ENCODE measurements around the gene SEMA5A.
"Not testable (repeated sequence)": the region's sequence is repeated elsewhere in the genome, so short reads cannot be mapped to it uniquely, and the experiment has no call there.

The SEMA5A gene

DNA sequence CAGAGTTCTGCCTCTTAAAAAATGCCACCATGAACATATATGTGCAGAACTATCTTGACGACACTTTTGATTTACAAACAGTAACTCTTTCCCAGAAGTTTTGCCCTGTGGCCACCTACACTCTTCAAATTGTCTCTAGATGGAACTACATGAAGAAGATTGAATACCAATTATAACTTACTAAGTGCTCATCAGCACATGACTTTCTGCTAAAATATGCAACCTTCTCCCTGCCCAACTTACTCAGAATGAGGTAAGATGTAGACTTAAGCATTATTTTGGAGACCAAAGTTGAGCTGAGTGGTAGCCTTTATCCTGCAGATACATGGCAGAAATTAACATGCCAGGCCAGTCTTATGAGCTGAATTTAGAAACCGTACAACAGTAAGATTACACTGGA, 105.4 kb downstream of the SEMA5A start:
- peak; percentile 16 for DNase-seq (ENCODE audit: low read depth)

DNA sequence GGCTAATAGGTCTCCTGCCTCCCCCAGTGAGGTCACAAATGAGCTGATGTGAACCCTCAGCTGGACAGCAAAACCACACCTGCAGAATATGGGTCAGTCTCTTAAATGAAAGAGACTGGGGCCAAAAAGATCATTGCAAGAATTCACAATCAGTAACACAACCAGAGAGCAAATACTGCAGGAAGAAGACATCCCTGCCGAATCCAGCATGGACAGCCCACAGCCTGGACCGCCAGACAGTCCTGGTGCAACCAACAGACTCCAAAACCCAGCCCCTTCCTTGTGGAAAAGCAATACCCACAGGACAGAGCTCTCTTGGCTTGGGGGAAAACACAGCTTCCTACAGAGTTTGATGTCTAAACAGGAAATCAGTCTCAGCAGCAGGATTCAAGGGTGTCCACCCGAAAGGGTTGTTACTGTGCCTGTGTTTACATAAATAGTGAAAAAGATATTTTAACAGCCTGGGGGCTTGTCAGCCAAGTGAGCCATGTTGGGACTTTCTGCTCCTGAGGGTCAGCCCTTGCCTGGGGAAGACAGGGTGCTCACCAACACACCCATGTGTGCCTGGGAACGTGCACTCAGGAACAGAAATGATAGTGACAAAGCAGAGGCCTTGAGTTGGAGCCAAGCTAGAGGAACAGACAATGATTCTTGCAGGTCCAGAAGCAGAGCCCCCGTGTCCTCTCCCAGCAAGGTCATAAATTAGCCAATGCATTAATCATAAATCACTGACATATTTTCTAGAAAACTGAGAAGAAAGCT, 106.2 kb downstream of the SEMA5A start:
- no peak for DNase-seq (ENCODE audit: low read depth)

DNA sequence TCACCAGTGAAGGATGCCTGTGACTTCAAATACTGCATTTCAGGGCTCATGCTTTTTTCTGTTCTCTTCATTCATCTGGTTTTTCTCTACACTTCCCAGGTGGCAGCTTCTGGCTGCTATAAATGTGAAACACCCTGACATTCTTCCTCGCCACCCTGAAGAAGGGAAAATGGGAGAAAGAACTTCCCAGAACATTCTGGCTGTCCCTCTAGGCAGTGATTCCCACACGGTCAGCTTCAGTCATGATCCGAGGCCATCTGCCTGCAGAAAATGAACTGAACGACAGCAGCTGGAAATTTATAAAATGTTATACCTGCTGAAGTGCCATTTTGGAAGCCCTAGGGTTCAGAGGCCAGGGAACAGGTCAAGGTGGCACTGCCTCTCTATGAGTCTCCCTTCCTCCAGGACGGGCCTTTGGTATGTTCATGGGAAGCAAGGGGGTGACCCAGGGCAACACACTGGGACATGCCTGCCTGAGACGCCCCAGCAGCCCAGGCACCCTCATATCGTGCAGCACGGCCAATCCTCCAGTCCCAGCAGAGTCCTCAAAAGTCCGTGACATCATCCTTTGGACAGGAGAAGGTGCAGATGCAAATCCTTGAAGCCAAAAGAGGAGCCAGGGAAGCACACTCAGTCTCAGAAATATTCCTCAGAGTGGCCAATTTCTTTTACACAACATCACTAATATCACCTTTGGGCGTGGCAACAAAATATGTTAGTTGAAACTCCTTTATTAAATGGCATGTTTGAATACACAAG, 107.1 kb downstream of the SEMA5A start:
- no peak for DNase-seq (ENCODE audit: low read depth)

DNA sequence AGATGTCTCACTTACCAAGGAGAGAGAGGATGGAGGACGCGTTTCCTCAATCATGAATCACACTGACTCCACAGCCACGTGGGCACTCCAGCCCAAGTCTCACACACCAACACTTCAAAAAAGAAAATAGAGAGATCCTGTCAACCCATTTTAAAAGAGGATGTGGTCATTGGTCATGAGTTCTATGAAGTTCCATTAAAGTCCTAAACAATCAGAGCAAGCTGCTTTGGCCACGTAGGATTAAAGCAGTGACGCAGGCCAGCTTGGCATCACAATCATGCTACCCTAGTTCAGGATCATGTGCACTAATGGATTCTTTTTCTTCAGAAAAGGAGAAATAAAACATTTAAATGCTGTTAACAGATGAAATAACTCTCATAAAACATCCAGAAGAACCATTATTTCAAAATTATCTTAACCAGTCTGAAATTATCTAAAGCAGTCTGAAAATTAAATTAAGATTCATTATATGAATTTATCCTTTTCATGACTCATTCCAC, 108.1 kb downstream of the SEMA5A start:
- peak; percentile 91 for DNase-seq (ENCODE audit: low read depth)

DNA sequence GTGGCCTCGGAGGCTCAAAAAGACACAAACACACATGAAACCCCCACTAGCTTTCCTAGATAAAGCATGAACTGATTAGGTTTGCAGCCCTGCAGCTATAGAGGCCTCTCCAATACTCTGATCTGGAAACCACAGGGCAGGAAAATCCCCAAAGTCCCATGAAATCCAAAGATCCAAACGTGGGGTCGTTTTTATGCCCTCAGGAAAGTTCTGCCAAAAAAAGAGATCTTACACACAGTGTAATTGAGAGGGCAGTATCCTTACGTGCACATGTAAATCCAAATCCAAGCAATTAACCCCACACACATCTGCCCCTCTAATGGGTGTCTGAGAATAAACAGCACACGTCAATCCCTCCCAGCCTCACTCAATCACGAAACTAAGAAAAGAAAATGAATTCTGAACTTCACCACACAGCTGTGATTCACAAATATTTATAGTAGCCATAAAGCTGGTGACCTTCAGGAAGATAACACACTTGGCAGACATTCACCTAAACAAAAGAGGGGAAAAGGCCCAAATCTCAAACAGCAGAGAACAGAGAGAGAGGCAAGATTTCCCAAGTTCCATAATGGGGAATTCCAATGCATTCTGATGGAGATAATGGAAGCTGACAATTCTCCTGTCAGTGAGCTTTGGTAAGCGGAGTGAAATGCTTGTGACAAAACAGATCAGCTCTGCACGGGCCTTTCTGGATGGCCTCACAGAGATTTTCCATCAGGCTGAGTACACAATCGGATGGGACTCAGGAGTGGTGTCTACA, 114.2 kb downstream of the SEMA5A start:
- no peak for DNase-seq (ENCODE audit: low read depth)

DNA sequence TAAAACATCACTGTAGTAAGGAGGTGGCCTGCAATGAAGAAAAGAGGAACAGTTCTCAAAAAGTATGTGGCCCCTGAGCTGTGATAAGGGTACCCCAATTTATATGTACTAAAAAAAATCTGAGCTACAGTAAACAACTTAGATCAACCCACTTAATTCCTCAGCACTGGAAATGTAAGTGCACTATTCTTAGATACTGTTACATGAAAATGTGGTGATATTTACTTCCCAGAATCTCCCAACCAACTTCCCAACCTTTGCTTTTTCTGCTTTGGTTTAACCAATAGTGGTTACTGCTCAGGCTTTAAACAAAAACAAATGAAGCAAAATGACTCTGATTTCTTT, 114.8 kb downstream of the SEMA5A start:
- DNase-seq (ENCODE audit: low read depth), result no peak

DNA sequence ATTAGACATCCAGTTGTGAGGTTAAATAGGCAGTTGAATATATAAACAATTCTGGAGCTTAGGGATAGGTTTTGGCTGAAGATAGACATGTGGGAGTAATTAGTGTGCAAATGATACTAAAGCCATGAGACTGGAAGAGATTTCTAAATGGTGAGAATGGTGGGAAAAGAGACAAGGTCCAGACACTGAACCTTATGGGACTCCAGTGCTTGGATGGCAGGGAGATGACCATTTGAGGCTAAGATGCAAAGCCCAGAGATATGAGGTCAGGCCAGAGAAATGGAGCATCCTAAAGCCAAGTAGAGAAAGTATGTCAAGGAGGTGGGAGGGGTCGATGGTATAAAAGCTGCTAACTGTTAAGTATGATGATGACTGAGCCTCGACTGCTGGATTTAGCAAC, 115.6 kb downstream of the SEMA5A start:
- DNase-seq (ENCODE audit: low read depth), result no peak

DNA sequence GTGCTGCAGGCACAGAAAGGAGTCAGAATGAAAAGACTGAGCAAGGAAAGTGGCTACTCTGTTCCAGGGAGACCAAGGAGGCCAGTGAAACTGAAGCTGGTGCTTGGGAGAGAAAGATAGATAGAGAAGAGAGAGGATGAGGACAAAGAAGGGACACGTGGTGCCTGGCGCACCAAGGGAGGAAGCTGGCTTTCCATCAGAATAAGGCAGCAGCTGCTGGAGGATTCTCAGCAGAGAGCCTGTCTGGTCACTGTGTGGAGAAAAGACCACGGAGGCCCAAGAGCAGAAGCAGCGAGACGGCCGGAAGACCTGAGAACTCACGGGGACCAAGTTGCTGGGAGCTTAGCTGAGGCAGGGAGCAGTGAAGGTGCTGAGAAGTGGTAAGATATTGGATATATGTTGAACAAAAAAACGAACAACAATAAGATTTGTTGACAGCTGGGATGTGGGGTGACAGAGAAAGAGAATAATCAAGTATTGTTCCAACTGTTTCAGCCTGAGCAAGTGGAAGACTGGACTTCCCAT, 116.1 kb downstream of the SEMA5A start:
- no peak for DNase-seq (ENCODE audit: low read depth)

DNA sequence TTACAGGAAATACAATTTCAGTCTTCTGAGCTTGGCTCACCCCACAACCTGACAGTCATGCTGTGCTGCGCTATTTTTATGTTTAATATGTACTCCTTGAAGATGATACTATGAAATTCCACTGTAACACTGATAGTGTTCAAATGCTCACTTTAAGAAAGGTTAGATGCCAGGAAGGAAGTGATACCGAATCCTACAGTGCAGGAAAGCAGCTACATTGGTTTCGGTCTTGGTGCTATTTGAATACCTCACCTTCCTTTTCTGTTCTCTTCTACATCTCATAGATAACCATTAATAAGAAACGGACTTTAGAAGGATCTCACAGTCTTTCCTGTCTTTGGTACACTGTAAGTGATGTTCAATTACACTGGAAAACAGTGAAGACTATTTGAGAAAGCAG, 117.6 kb downstream of the SEMA5A start:
- no peak for DNase-seq (ENCODE audit: low read depth)

DNA sequence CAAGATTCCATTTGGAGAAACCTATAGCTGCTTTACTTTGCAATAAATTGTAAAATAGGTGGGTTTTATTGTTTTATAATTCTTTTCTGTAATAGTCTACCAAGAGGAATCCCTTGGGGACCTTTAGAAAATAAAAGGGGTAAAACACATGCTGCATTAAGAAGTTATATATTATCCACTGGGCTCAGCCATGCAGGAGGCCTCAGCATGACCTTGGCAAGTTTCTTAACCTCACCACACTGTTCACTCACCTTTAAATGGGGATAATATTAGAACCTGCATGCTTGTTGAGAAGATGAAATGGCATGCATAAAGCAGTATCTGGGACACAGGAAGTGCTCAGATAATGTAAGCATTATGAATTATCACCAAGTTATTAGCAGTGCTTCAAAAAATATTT, 120.2 kb downstream of the SEMA5A start:
- no peak for DNase-seq (ENCODE audit: low read depth)

DNA sequence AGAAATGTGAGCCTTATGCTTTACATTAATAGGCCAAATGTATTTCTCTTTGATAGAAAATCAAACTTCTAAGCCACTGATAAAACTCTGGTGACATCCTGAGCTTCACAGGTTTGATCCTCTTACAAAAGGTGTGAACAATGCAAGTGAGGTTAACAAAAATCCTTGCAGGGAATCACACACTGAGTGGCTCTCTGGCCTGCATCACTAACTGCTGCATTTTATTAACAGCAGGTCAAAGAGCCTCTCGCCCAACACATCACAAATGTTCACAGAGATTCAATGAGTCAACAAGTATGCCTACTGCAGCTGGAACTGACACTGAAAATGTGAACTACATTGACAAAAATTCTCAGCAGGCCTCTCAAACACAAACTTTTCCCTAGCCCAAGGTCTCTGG, 122.3 kb downstream of the SEMA5A start:
- DNase-seq (ENCODE audit: low read depth), result peak; percentile 23

DNA sequence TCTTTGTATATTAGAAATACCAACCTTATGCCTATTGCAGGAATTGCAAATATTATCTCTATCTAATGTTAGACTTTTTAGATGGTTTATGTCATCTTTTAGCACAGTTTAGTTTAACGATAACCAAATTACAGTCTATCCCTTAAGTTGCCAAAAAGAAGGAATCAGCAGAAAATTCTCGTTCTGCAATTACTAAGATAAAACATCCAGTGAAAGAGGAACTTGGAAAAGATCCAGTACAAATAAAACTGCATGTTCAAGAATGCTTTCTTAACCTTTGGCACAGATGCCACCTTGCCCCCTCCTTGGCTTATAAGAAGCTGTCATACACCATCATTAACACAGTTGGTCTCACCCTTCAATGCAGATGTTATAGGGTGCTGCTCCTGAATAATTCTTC, 124.0 kb downstream of the SEMA5A start:
- no peak for DNase-seq (ENCODE audit: low read depth)

DNA sequence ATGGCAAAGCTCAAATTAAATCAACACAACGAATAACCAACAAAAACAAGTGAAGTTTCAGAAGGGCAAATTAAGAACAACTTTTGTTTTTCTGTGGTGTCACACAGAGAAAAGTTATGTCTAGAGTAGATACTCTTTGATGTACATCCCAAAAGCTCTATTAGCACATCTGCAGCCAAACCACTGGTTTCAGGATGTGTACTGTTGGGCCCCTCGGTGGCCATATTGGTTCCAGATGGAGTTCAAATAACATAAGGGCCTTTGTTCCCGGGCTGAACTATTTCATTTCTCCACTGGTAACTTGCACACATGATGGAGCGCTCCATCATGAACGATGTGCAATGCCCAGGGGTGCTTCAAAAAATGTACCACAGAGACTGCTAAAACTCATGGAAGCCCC, 126.1 kb downstream of the SEMA5A start:
- DNase-seq (ENCODE audit: low read depth), result no peak

DNA sequence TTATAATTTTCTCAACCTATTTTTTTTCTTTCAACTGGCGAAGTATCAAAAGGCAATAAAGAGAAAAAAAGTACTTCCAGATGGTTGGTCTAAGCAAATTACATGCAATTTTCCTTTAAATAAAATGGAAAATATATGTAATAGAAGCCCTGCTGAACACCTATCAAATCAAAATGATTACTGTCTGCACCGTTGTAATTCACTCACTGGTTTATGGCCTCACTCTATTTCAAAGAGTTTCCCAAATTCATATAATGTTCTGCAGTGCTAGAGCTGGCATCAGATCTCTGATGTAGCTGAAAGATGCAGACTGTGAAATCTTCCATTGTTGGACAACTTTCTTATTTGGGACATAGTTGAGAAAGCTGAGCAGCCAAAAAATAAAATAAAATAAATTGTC, 130.3 kb downstream of the SEMA5A start:
- DNase-seq (ENCODE audit: low read depth), result no peak

DNA sequence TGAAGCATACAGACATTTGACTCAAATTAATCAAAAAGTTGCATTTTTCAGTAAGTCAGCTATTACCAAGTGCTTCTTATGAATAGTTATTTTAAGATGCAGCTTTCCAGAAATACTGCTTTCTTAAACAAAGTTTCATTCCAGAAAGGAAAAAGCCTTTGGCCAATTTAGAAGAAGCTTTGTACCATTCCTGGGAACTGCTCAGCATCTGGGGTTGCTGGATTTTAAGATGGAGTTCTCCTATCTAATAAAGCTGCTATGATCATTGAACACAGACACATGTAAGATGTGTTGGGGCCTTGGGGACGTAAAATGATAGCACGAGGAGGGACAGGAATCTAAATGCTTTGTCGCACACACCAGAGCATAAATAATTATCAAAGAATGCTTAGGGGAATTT, 130.8 kb downstream of the SEMA5A start:
- no peak for DNase-seq (ENCODE audit: low read depth)

DNA sequence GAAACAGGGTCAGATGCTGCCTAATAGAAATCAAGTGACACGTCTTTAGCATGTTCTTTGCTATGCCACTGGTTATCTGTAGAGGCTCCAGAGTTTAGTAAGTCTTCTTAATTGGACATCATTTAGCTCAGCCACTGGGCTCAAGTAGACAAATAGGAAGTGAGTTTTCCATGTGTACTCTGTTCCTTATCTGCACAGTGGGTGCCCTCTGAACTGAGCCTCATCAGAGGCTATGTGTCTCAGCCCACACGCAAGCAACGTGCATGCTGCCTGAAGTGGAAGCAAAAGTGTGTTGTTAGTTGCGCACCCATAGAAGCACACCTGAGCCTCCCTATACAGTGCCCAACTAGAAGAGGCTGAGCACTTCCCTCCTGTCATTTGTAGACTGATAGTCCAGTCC, 134.7 kb downstream of the SEMA5A start:
- no peak for DNase-seq (ENCODE audit: low read depth)

DNA sequence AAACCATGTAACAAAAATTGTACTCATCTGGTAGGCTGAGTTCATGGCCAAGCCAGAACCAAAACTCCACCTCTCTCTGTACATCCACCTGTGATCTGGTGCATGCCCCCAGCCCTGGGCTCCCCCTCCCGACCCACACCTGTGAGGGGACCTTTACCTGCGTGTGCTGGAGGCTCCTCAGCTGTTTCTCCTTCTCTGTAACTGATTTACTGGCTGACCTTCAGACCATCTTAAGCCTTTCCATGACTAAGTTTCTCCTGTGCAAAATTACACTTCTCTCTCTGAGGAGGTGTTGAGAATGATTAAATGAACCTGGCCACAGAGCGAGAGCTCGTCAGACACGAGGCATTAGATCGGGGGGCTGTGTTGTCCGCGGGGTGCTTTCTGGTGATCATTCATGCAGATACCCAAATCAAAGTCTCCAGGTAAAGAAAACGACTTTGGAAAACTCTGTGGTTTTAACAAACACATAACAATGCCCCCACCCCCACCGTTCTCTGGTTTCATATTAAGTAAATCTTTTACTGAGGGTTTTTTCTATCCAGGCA, 136.4 kb downstream of the SEMA5A start:
- no peak for DNase-seq (ENCODE audit: low read depth)

DNA sequence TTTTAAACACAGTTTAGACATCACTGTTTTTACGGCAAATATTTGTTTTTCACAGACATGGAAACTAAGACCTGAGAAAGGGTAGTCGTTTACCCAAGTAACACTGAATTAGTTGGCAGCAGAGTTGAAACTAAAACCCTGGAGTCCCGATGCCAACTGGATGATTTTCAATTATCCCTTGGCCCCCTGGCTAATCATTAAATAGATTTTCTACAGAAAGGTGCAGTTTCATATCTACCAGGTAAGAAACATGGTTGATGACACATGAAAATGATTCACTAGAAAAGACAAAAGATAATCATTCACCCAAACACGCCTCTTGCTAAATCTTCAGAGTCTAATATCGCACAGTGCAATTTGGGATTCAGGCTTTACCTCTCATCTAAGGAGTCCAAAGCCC, 136.9 kb downstream of the SEMA5A start:
- no peak for DNase-seq (ENCODE audit: low read depth)

DNA sequence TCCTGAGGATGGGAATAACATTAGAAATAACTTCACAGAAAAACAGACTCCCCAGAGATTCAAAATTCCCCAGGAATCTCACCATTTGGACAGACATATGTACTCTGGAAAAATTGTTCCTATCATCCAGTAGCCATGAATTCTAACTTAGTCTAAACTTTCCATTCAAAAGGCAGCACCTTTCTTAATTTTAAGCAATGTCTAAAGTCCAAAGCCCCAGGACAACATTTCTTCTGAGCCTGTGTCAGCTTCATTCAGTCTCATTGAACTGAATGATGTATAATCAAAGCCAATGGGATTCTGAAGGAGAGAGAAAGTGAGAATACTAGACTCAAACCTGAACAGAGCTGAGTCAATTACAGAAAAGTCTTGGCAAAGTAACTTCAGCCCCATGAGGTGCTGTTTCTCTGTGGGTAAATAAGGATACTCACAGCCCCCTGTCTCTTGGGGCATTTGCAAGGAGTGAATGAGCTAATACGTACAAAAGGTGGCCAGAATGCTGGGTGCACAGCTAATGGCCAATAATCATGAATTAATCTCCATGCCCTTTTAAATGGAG, 140.6 kb downstream of the SEMA5A start:
- DNase-seq (ENCODE audit: low read depth), result no peak

DNA sequence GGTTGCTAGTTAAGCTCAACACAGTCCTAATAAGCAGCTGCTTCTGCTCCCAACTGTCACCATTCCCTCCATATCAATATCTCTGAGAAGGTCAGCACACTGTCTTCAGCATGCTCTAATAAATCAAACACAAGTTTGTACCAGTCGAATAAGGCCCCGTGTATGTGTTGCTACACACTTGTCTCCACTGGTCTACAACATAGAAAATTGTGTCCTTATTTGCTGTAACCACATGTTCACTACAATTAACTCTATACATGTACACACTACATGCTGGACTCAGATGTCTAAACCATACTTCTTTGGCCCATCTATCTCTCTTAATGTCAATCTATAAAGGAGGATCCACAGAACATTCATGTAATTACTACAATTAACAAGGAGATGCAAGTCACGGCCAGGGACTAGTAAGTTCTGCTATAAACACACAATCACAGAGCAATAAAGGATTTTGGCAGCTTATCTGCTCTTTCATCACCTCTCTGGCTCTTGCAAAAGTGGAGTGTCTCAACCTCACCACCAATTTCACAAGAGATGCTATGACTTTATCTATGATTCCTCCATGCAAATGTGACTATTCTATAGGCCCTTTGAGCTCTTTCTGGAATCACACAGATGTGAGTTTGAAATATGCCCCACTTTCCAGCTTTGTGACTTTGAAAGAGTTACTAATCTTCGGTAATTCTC, 143.9 kb downstream of the SEMA5A start:
- DNase-seq (ENCODE audit: low read depth), result peak; percentile 21

DNA sequence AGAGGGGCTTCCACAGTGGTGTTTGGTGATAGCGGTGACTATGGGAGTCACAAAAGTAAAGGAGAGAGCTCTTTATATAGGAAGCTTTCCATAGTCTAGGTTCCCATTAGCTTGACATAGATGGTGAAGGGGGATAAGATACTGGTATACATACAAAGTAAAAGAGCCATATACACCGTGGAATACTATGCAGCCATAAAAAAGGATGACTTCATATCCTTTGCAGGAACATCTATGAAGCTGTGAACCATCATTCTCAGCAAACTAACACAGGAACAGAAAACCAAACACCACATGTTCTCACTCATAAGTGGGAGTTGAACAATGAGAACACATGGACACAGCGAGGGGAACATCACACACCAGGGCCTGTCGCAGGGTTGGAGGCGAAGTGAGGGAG, 146.1 kb downstream of the SEMA5A start:
- not testable (repeated sequence) for DNase-seq (ENCODE audit: low read depth)
